Forelimb muscle (tissue), 1 donor: ENCODE data around the gene EOLA2. TPM values are rescaled to one million over a fixed set of nuclear protein-coding genes. Genes with fewer than 3 reads are reported as not detected.

Experiments used
- polyA plus RNA-seq: library from polyadenylated mRNA; unstranded; fragments of 120-200 nt; gene quantifications from one replicate; pipeline ENCODE4 v1.2.1, GENCODE V29; 2013; ENCODE audit not compliant: insufficient read length

Gene EOLA2
- polyA plus RNA-seq, 1 donor: 22.6 TPM

Other genes with a start within 250 kb of the EOLA2 start
- not detected for gene MAGEA11, start 226.4 kb downstream of the EOLA2 start, polyA plus RNA-seq
- gene HSFX1, start 164.4 kb downstream of the EOLA2 start, polyA plus RNA-seq: 2.6 TPM
- not detected for gene MAGEA9, start 156.6 kb downstream of the EOLA2 start, polyA plus RNA-seq
- 0.25 TPM for gene MAGEA8, start 57.3 kb downstream of the EOLA2 start, polyA plus RNA-seq
- 0.61 TPM for gene HSFX4, start 8.9 kb downstream of the EOLA2 start, polyA plus RNA-seq